Measurements from ENCODE around the gene WSB1.

WSB1 gene

GRCh38 chr17:27357236-27357635, 63.3 kb downstream of the WSB1 start:
- no peak for DNase-seq (ENCODE audit: low spot score)

GRCh38 chr17:27360507-27360906, 66.6 kb downstream of the WSB1 start:
- DNase-seq (ENCODE audit: low spot score) = peak; percentile 29

GRCh38 chr17:27361695-27362094, 67.8 kb downstream of the WSB1 start:
- no peak for DNase-seq (ENCODE audit: low spot score)

GRCh38 chr17:27362503-27362902, 68.6 kb downstream of the WSB1 start:
- DNase-seq (ENCODE audit: low spot score) = no peak

- DNase-seq (ENCODE audit: low spot score) = no peak
These were observed 69.0 kb downstream of the WSB1 start for GRCh38 chr17:27362909-27363308.

- no peak for DNase-seq (ENCODE audit: low spot score)
These were observed 69.4 kb downstream of the WSB1 start for GRCh38 chr17:27363326-27363725.

Data from CD4-positive, alpha-beta T cell treated with Interleukin-2 at 100 ng/mL for 4 hours (primary cell).